Measurements from ENCODE around the gene SRGAP1.

SRGAP1 gene

DNA sequence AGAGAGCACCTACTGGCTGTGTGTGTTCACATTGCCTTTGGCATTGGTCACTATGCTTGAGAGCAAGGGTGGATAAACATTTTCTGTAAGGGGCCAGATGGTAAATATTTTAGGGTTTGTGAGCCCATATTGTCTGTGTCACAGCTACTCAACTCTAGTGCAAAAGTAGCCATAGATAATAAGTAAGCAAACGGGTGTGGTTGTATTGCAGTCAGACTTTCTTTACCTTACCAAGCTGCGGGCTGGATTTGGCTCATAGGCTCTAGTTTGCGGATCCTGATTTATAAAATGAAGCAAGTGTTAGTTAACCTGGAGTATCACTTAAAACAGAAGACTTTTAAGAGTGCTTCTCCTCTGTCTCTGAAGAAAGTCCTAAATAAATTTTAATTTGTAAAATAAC, 208.6 kb downstream of the SRGAP1 start:
- no peaks in the 10 kb centered on the region; the same call in 1 of the 2 replicates for H3K79me2 ChIP-seq (ENCODE audit: insufficient read depth, low read length)
- H3K9me3 ChIP-seq (ENCODE audit: low read length) = no peaks in the 10 kb centered on the region
- H3K9ac ChIP-seq (ENCODE audit: low read length) = no peak overlapping the region
- TF ChIP-seq, protein P1, sequence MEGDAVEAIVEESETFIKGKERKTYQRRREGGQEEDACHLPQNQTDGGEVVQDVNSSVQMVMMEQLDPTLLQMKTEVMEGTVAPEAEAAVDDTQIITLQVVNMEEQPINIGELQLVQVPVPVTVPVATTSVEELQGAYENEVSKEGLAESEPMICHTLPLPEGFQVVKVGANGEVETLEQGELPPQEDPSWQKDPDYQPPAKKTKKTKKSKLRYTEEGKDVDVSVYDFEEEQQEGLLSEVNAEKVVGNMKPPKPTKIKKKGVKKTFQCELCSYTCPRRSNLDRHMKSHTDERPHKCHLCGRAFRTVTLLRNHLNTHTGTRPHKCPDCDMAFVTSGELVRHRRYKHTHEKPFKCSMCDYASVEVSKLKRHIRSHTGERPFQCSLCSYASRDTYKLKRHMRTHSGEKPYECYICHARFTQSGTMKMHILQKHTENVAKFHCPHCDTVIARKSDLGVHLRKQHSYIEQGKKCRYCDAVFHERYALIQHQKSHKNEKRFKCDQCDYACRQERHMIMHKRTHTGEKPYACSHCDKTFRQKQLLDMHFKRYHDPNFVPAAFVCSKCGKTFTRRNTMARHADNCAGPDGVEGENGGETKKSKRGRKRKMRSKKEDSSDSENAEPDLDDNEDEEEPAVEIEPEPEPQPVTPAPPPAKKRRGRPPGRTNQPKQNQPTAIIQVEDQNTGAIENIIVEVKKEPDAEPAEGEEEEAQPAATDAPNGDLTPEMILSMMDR (IDR thresholded peaks at IDR 0.05; ENCODE audit: low read length) = no peak
- no peak for TF ChIP-seq EZH2 (IDR thresholded peaks at IDR 0.05; ENCODE audit: borderline replicate concordance, low read length)
- no peaks in the 10 kb centered on the region for H3K27me3 ChIP-seq (ENCODE audit: insufficient read depth, low read length)
- no peak overlapping the region for H3K27ac ChIP-seq (ENCODE audit: low read depth, low read length, poor library complexity, severe bottlenecking)
- no peaks in the 10 kb centered on the region for H3K36me3 ChIP-seq (ENCODE audit: insufficient read depth, low read length)
- H3K4me2 ChIP-seq (ENCODE audit: low read length) = no peak overlapping the region
- no peaks in the 10 kb centered on the region for H3K4me1 ChIP-seq (ENCODE audit: insufficient read depth, low read length, severe bottlenecking)
- no peak overlapping the region for H2AFZ ChIP-seq (ENCODE audit: low read length)
- H4K20me1 ChIP-seq (ENCODE audit: insufficient read depth, low read length) = no peaks in the 10 kb centered on the region
- no peaks in the 10 kb centered on the region for H3F3A ChIP-seq (ENCODE audit: insufficient read depth, low read length)
- no peak overlapping the region for H3K4me3 ChIP-seq (ENCODE audit: low read depth, low read length, poor library complexity, severe bottlenecking)
- H3K9me2 ChIP-seq (ENCODE audit: low read depth, low read length) = no peaks in the 10 kb centered on the region

DNA sequence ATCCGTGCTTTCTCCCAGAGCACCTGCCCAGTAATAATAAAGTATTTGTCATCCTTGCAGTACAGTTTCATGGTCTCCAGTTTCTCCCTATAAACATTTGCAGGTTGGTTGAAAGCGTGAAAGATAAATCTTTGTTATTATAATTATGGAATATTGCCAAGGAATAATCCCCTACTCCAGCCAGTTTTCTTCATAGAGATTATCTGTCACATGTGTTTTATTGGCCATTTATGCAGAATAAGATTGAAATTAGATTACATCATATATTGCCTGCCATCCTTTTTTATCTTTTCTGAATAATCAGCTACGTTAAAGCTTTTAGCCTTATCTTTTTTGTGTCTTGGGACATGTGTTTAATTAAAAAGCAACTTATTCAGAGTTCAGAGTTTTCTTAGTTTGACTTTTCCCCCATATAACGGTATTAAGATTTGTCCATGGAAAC, 209.6 kb downstream of the SRGAP1 start:
- H4K20me1 ChIP-seq (ENCODE audit: insufficient read depth, low read length) = no peaks in the 10 kb centered on the region
- no peaks in the 10 kb centered on the region for H3F3A ChIP-seq (ENCODE audit: insufficient read depth, low read length)
- no peaks in the 10 kb centered on the region for H3K27me3 ChIP-seq (ENCODE audit: insufficient read depth, low read length)
- H3K4me1 ChIP-seq (ENCODE audit: insufficient read depth, low read length, severe bottlenecking) = no peaks in the 10 kb centered on the region
- no peaks in the 10 kb centered on the region for H3K36me3 ChIP-seq (ENCODE audit: insufficient read depth, low read length)
- no peaks in the 10 kb centered on the region; the same call in 1 of the 2 replicates for H3K79me2 ChIP-seq (ENCODE audit: insufficient read depth, low read length)
- H3K4me3 ChIP-seq (ENCODE audit: low read depth, low read length, poor library complexity, severe bottlenecking) = no peak overlapping the region
- H3K9me3 ChIP-seq (ENCODE audit: low read length) = no peaks in the 10 kb centered on the region
- H3K9ac ChIP-seq (ENCODE audit: low read length) = no peak overlapping the region
- no peak overlapping the region for H3K27ac ChIP-seq (ENCODE audit: low read depth, low read length, poor library complexity, severe bottlenecking)
- no peak overlapping the region for H2AFZ ChIP-seq (ENCODE audit: low read length)
- TF ChIP-seq EZH2 (IDR thresholded peaks at IDR 0.05; ENCODE audit: borderline replicate concordance, low read length) = no peak
- H3K9me2 ChIP-seq (ENCODE audit: low read depth, low read length) = no peaks in the 10 kb centered on the region
- no peak overlapping the region for H3K4me2 ChIP-seq (ENCODE audit: low read length)

DNA sequence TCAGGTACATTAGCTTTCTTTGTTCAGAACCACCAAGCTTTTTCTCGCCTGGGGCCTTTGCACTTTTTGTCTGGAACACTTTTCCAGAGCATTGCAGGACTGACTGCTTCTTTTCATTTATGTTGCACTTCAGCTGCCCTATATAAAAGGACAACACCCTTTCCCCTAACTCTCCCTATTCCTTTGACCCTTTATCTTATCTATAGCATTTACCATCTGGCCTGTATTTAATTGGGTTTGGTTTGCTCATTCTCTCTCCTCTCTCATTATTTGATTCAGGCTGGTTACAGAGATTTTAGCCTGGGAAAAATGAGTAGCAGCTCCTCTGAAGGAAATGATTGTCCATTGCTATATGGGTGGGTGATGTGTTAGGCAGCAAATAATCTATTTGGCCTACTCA, 212.2 kb downstream of the SRGAP1 start:
- H3K9me3 ChIP-seq (ENCODE audit: low read length) = no peaks in the 10 kb centered on the region
- H4K20me1 ChIP-seq (ENCODE audit: insufficient read depth, low read length) = no peaks in the 10 kb centered on the region
- H3K4me1 ChIP-seq (ENCODE audit: insufficient read depth, low read length, severe bottlenecking) = no peaks in the 10 kb centered on the region
- TF ChIP-seq, protein P1 (IDR thresholded peaks at IDR 0.05; ENCODE audit: low read length) = no peak
- no peak for TF ChIP-seq EZH2 (IDR thresholded peaks at IDR 0.05; ENCODE audit: borderline replicate concordance, low read length)
- H3K27me3 ChIP-seq (ENCODE audit: insufficient read depth, low read length) = no peaks in the 10 kb centered on the region
- H3K4me3 ChIP-seq (ENCODE audit: low read depth, low read length, poor library complexity, severe bottlenecking) = no peak overlapping the region
- no peak overlapping the region for H2AFZ ChIP-seq (ENCODE audit: low read length)
- H3F3A ChIP-seq (ENCODE audit: insufficient read depth, low read length) = no peaks in the 10 kb centered on the region
- no peak overlapping the region for H3K27ac ChIP-seq (ENCODE audit: low read depth, low read length, poor library complexity, severe bottlenecking)
- no peaks in the 10 kb centered on the region for H3K36me3 ChIP-seq (ENCODE audit: insufficient read depth, low read length)
- no peaks in the 10 kb centered on the region for H3K79me2 ChIP-seq (ENCODE audit: insufficient read depth, low read length)
- H3K9ac ChIP-seq (ENCODE audit: low read length) = no peak overlapping the region
- H3K4me2 ChIP-seq (ENCODE audit: low read length) = no peak overlapping the region
- H3K9me2 ChIP-seq (ENCODE audit: low read depth, low read length) = no peaks in the 10 kb centered on the region

DNA sequence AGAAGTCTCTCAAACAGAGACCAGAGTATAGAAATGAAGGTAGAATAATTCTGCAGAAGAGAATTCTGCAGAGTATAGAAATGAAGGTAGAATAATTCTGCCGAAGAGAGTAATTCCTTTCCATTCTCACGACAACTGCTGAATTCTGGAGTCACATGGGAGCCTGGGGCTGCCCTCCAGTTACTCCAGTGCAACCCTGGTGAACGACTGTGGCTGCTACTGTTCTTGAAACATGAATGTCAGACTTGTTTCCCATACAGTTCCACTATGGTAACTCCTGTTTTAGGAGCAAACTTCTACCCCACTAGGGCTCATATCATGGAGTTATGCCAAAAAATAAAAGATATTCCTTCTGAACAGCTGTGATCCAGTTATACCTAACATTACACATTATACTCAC, 213.2 kb downstream of the SRGAP1 start:
- H2AFZ ChIP-seq (ENCODE audit: low read length) = no peak overlapping the region
- no peaks in the 10 kb centered on the region for H3K79me2 ChIP-seq (ENCODE audit: insufficient read depth, low read length)
- TF ChIP-seq EZH2 (IDR thresholded peaks at IDR 0.05; ENCODE audit: borderline replicate concordance, low read length) = no peak
- TF ChIP-seq, protein P1 (IDR thresholded peaks at IDR 0.05; ENCODE audit: low read length) = no peak
- no peak overlapping the region for H3K27ac ChIP-seq (ENCODE audit: low read depth, low read length, poor library complexity, severe bottlenecking)
- no peaks in the 10 kb centered on the region for H3K9me2 ChIP-seq (ENCODE audit: low read depth, low read length)
- no peak overlapping the region for H3K9ac ChIP-seq (ENCODE audit: low read length)
- no peak overlapping the region for H3K4me2 ChIP-seq (ENCODE audit: low read length)
- no peaks in the 10 kb centered on the region for H4K20me1 ChIP-seq (ENCODE audit: insufficient read depth, low read length)
- no peaks in the 10 kb centered on the region for H3K4me1 ChIP-seq (ENCODE audit: insufficient read depth, low read length, severe bottlenecking)
- no peaks in the 10 kb centered on the region for H3K27me3 ChIP-seq (ENCODE audit: insufficient read depth, low read length)
- H3F3A ChIP-seq (ENCODE audit: insufficient read depth, low read length) = no peaks in the 10 kb centered on the region
- H3K4me3 ChIP-seq (ENCODE audit: low read depth, low read length, poor library complexity, severe bottlenecking) = no peak overlapping the region
- H3K9me3 ChIP-seq (ENCODE audit: low read length) = no peaks in the 10 kb centered on the region
- no peaks in the 10 kb centered on the region for H3K36me3 ChIP-seq (ENCODE audit: insufficient read depth, low read length)

All from OCI-LY1 (cell line).